Measurements from ENCODE around the gene WASF2. TPM values are rescaled to one million over a fixed set of nuclear protein-coding genes. Genes with fewer than 3 reads are reported as not detected.
A peak's percentile ranks its signal among the peaks of the same experiment; 100 is the strongest.

WASF2 gene
- total RNA-seq, 1 donor from 2014 or later, result 51.2 TPM

DNA sequence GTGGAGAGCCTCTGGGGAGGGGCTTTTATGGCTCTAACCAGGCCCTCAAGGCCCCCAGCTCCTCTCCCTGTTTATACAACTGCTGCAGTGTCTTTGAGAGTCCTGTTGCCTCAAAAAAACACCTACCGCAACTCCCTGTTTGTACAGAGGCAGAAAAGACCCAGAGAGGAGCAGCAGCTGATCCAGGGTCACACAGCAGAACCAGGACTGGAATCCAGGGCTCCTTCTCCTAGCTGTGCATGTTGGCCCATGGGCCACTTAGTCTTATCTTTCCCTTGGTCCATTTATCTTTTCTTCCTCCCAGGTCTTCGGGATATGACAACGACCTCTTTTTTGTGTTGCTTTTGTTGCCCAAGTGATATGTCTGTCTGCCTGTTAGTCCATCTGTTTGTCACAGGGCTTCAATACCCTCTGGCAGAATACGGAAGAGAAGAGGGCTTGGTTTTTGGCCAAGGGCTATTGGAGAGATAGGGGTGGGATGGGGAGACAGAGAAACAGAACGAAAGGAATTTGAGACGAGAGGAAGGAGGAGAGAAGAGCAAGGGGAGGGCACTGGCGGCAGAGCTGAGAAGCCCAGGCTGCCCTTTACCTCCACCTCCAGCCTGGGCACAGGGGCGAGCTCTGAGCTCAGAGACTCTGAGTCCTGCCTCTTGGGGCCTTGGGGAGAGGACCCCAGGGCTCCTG is 33.5 kb upstream of the WASF2 start:
- TF ChIP-seq, protein P1, sequence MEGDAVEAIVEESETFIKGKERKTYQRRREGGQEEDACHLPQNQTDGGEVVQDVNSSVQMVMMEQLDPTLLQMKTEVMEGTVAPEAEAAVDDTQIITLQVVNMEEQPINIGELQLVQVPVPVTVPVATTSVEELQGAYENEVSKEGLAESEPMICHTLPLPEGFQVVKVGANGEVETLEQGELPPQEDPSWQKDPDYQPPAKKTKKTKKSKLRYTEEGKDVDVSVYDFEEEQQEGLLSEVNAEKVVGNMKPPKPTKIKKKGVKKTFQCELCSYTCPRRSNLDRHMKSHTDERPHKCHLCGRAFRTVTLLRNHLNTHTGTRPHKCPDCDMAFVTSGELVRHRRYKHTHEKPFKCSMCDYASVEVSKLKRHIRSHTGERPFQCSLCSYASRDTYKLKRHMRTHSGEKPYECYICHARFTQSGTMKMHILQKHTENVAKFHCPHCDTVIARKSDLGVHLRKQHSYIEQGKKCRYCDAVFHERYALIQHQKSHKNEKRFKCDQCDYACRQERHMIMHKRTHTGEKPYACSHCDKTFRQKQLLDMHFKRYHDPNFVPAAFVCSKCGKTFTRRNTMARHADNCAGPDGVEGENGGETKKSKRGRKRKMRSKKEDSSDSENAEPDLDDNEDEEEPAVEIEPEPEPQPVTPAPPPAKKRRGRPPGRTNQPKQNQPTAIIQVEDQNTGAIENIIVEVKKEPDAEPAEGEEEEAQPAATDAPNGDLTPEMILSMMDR (IDR thresholded peaks at IDR 0.05; ENCODE audit: borderline replicate concordance), result no peak
- Histone ChIP-seq H3K9me3 (replicated peaks) (no peaks in the 10 kb centered on the region), H3K4me1 (peaks cover 98% of the 10 kb centered on the region), H3K36me3 (no peaks in the 10 kb centered on the region), H3K27me3 (ENCODE audit: low read depth) (no peaks in the 10 kb centered on the region), H3K27ac (replicated peaks) (peak overlapping the region; percentile 94), H3K4me3 (peak overlapping the region; percentile 29)
- intact Hi-C loops (cut with micrococcal nuclease), result no loop called here
- DNase-seq, result no peak

DNA sequence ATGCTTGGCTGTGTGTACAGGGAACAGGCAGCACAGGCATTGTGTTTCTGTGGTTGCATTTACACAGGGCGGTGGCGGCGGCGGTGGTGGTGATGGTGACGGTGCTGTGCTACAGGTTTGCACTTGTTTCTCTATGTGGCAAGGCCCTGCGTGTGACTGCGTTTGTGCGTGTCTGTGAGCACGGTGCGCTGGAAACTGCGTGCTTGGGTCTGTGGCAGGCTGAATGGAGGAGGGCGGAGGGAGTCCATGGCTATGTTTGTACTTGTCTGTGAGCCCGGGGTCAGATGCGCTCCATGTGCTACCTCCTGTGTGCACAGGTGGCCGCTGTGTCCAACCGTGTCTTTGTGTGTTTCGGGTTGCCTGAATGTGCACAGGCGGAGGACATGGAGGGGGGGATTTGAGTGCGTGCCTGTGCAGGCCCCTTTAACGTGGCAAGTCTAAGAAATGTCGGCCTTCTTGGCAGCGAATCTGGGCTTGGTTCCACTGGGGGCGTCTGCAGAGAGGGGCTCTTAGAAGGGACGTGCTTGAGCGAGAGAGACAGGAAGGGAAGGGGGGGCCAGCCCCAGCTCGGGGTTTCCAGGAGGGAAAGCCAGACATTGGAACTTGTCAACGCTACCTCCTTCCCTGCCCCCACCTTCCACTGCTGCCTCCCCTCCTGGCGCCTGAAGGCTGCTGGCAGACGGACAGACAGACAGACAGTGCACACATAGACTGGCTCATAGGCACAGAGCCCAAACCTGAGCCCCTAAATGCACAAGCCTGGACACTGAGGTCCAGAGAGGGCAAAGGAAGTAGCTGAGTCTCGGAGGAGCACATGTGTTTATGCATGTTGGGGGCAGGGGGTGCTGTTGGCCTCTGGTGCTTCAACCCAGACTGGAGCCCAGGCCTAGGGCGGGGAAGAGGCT is 32.7 kb upstream of the WASF2 start:
- Histone ChIP-seq H3K36me3 (no peaks in the 10 kb centered on the region), H3K9me3 (replicated peaks) (no peaks in the 10 kb centered on the region), H3K4me3 (peak overlapping the region; percentile 29), H3K27ac (replicated peaks) (peak overlapping the region; percentile 94), H3K4me1 (peaks cover 98% of the 10 kb centered on the region), H3K27me3 (ENCODE audit: low read depth) (no peaks in the 10 kb centered on the region)
- TF ChIP-seq, protein P1 (IDR thresholded peaks at IDR 0.05; ENCODE audit: borderline replicate concordance), result peak; percentile 44
- DNase-seq, result peak; percentile 59
- intact Hi-C loops (cut with micrococcal nuclease), result no loop called here

DNA sequence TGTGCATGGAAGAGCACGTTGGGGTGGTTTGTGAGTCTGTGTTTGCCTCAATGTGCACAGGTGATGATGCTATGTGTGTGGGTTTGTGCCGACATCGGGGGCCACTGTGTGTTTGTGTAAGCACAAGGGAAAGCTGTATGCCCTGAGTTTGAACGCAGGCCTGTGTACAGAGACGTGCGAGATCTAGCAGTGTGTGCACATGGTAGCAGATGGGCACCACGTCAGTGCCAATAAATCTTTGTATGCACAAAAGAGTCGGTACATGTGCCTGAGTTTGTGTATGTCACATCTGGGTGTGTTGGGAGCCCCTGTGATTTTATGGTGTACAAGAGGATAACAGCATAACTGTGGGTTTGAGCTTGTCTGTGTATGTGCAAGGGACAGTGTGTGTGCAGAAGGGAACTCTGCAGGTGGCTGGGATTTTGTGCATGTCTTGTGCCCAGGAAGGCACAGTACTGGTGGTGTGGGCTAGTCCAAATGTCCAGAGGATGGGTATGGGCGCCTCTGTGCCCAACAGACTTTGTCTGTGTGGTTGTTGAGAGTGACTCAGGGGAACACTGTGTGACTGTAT is 32.0 kb upstream of the WASF2 start:
- peak overlapping the region; percentile 94 for H3K27ac ChIP-seq (replicated peaks)
- TF ChIP-seq, protein P1 (IDR thresholded peaks at IDR 0.05; ENCODE audit: borderline replicate concordance), result no peak
- intact Hi-C loops (cut with micrococcal nuclease), result no loop called here
- no peaks in the 10 kb centered on the region for H3K9me3 ChIP-seq (replicated peaks)
- peaks cover 98% of the 10 kb centered on the region for H3K4me1 ChIP-seq
- no peaks in the 10 kb centered on the region for H3K36me3 ChIP-seq
- DNase-seq, result no peak
- H3K27me3 ChIP-seq (ENCODE audit: low read depth), result no peaks in the 10 kb centered on the region
- peak overlapping the region; percentile 38 for H3K4me3 ChIP-seq

DNA sequence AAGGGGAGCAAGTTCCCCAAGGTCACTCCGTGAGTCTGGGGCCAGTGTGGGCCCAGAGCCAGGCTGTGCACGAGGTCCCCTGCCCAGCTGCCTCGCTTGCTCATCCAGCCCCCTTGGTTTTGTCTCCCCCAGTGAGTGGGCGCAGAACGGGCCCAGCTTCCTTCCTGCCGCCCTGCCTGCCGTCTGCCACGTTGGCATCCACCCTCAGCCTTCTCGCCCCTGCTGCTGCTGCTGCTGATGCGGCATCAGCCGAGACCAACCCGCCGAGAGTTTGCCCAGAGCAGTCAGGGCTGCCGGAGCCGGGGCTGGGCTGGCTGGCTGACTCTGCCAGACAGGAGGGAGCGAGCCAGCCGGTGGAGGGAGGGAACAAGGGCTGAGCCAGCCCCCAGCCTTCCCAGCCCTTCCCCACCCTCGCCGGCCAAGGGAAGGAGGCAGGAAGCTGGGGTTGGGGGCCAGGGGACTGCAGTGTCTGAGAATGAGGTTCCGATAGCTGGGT is 31.4 kb upstream of the WASF2 start:
- TF ChIP-seq, protein P1 (IDR thresholded peaks at IDR 0.05; ENCODE audit: borderline replicate concordance), result no peak
- Histone ChIP-seq H3K4me3 (peak overlapping the region; percentile 38), H3K36me3 (no peaks in the 10 kb centered on the region), H3K27me3 (ENCODE audit: low read depth) (no peaks in the 10 kb centered on the region), H3K27ac (replicated peaks) (peak overlapping the region; percentile 94), H3K4me1 (peaks cover 99% of the 10 kb centered on the region), H3K9me3 (replicated peaks) (no peaks in the 10 kb centered on the region)
- intact Hi-C loops (cut with micrococcal nuclease), result no loop called here
- DNase-seq, result peak; percentile 63

DNA sequence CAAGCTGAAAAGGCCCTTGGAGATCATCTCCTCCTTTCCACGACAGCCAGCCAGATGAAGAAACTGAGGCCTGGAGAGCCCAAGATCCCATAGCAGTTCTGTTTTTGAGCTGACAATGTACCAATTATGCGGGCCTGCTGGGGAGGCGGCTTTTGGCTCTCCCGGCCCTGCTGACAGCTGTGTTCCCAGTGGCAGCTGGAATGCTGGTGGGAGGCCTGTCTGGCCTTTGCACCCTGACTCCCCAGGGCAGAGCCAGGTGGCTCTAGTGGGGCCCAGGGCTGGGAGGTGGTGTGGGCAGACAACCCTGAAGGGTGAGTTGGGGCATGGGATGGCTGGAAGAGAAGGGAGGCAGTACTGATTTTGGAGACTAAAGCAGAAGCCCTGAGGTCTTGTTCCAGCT is 30.7 kb upstream of the WASF2 start:
- peak; percentile 60 for DNase-seq
- Histone ChIP-seq H3K27ac (replicated peaks) (peak overlapping the region; percentile 94), H3K36me3 (no peaks in the 10 kb centered on the region), H3K4me3 (no peak overlapping the region), H3K9me3 (replicated peaks) (no peaks in the 10 kb centered on the region), H3K27me3 (ENCODE audit: low read depth) (no peaks in the 10 kb centered on the region), H3K4me1 (peaks cover 99% of the 10 kb centered on the region)
- intact Hi-C loops (cut with micrococcal nuclease), result no loop called here
- TF ChIP-seq, protein P1 (IDR thresholded peaks at IDR 0.05; ENCODE audit: borderline replicate concordance), result no peak
